Measurements from ENCODE around the gene SPN. TPM values are rescaled to one million over a fixed set of nuclear protein-coding genes. Genes with fewer than 3 reads are reported as not detected.
"Not testable (repeated sequence)": the region's sequence is repeated elsewhere in the genome, so short reads cannot be mapped to it uniquely, and the experiment has no call there.

SPN gene
- total and polyA plus RNA-seq, 2 donors (not counting 3 experiments of a cell fraction or from before 2014, with no cell fraction given): not detected

DNA sequence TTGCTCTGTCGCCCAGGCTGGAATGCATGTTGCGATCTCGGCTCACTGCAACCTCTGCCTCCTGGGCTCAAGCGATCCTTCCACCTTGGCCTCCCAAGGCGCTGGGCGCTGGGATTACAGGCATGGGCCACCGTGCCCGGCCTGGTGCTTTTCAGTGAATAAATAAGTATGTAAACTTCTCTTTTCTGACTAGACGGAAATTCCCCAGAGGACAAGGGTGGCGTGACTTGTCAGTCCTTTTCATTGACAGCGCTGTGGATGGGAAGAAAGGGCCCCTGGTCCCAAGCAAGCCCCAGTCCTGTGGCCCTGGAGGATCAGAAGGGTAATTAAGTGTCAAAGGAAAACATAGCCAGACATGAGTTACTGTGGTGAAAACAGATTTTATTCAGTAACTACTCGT, 9.6 kb upstream of the SPN start:
- POLR2A ChIA-PET: no interaction called here
- Histone ChIP-seq H3K36me3 (ENCODE audit: control insufficient read depth in 2 of 2, extremely low read depth in 1 of 2, insufficient read depth in 2 of 2, low read length in 2 of 2) (no peaks in the 10 kb centered on the region), H3K4me3 (replicated peaks in 1 of 3; ENCODE audit: insufficient read depth in 1 of 3, low read depth in 1 of 3, low read length in 3 of 3) (no peak overlapping the region), H3K9me3 (replicated peaks; ENCODE audit: control insufficient read depth, insufficient read depth, low read length) (no peaks in the 10 kb centered on the region), H2AFZ (ENCODE audit: low read depth, low read length) (no peak overlapping the region), H3K4me1 (ENCODE audit: control insufficient read depth, extremely low read depth, insufficient read depth, low read length) (no peaks in the 10 kb centered on the region), H3K4me2 (ENCODE audit: insufficient read depth, low read length) (no peak overlapping the region), H3K9ac (replicated peaks; ENCODE audit: extremely low read depth, insufficient read depth, low read length) (no peak overlapping the region), H4K20me1 (replicated peaks; ENCODE audit: control insufficient read depth, extremely low read depth, insufficient read depth, low read length) (no peaks in the 10 kb centered on the region), H3K27me3 (ENCODE audit: control insufficient read depth in 2 of 2, insufficient read depth in 2 of 2, low read length in 2 of 2) (peaks cover 0 to 3% of the 10 kb centered on the region in 2 experiments), H3K79me2 (ENCODE audit: control insufficient read depth, insufficient read depth, low read length) (no peaks in the 10 kb centered on the region), H3K9me1 (replicated peaks; ENCODE audit: control insufficient read depth, extremely low read depth, insufficient read depth, low read length) (no peaks in the 10 kb centered on the region), H3K27ac (ENCODE audit: insufficient read depth, low read depth, low read length) (no peak overlapping the region)
- DNase-seq (ENCODE audit: low read depth, low spot score) (no peak), FAIRE-seq (no peak)
- CTCF ChIA-PET: interaction anchor here (2.8 kb wide), 1 partner anchor 12 kb away, joined by 7 read pairs; no protein-coding TSS in a partner anchor
- BruUV-seq (replicated peaks): no TSS peak
- TF ChIP-seq EZH2 (IDR thresholded peaks at IDR 0.05; ENCODE audit: borderline replicate concordance, low read depth, low read length, severe bottlenecking) (no peak), POLR2AphosphoS5 (IDR thresholded peaks at IDR 0.05; ENCODE audit: insufficient read depth, low read depth, low read length) (no peak), MYC (IDR thresholded peaks at IDR 0.05; ENCODE audit: low read depth, low read length) (no peak), FOS (IDR thresholded peaks at IDR 0.05; ENCODE audit: borderline replicate concordance, insufficient read depth, low read length) (no peak), GATA2 (IDR thresholded peaks at IDR 0.05; ENCODE audit: insufficient read depth, insufficient read length, low read depth, low read length) (no peak), JUN (IDR thresholded peaks at IDR 0.05; ENCODE audit: borderline replicate concordance, insufficient read depth, insufficient read length, low read depth) (no peak), POLR2A (IDR thresholded peaks at IDR 0.05; ENCODE audit: low read depth, low read length) (no peak)
- TF ChIP-seq, protein P1, sequence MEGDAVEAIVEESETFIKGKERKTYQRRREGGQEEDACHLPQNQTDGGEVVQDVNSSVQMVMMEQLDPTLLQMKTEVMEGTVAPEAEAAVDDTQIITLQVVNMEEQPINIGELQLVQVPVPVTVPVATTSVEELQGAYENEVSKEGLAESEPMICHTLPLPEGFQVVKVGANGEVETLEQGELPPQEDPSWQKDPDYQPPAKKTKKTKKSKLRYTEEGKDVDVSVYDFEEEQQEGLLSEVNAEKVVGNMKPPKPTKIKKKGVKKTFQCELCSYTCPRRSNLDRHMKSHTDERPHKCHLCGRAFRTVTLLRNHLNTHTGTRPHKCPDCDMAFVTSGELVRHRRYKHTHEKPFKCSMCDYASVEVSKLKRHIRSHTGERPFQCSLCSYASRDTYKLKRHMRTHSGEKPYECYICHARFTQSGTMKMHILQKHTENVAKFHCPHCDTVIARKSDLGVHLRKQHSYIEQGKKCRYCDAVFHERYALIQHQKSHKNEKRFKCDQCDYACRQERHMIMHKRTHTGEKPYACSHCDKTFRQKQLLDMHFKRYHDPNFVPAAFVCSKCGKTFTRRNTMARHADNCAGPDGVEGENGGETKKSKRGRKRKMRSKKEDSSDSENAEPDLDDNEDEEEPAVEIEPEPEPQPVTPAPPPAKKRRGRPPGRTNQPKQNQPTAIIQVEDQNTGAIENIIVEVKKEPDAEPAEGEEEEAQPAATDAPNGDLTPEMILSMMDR (IDR thresholded peaks at IDR 0.05; ENCODE audit: extremely low read depth in 1 of 2, insufficient read depth in 1 of 2, low read depth in 1 of 2, low read length in 2 of 2): no peak
- TF ChIP-seq, protein P2, sequence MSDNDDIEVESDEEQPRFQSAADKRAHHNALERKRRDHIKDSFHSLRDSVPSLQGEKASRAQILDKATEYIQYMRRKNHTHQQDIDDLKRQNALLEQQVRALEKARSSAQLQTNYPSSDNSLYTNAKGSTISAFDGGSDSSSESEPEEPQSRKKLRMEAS (IDR thresholded peaks at IDR 0.05; ENCODE audit: insufficient read depth, insufficient read length): no peak
- dilution Hi-C loops (cut with MboI; ENCODE audit: extremely low pct_ligation_motif_present, low sequenced_read_pairs): no loop called here
- intact Hi-C loops (cut with micrococcal nuclease): no loop called here

DNA sequence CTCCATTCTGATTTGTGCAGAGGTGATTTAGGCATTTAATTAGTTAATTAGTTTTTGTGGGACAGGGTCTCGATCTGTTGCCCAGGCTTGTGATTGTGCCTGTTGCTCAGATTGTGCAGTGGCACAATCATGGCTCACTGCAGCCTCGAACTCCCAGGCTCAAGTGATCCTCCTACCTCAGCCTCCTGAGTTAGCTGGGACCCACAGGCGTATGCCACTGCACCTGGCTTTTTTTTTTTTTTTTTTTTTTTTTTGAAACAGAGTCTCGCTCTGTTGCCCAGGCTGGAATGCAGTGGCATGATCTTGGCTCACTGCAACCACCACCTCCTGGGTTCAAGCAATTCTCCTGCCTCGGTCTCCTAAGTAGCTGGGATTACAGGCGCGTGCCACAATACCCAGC, 9.2 kb upstream of the SPN start:
- H3K4me3 ChIP-seq (replicated peaks in 1 of 3; ENCODE audit: insufficient read depth in 1 of 3, low read depth in 1 of 3, low read length in 3 of 3); H3K79me2 ChIP-seq (ENCODE audit: control insufficient read depth, insufficient read depth, low read length); H3K36me3 ChIP-seq (ENCODE audit: control insufficient read depth in 2 of 2, extremely low read depth in 1 of 2, insufficient read depth in 2 of 2, low read length in 2 of 2); H3K9me1 ChIP-seq (replicated peaks; ENCODE audit: control insufficient read depth, extremely low read depth, insufficient read depth, low read length); H3K9ac ChIP-seq (replicated peaks; ENCODE audit: extremely low read depth, insufficient read depth, low read length); H3K4me1 ChIP-seq (ENCODE audit: control insufficient read depth, extremely low read depth, insufficient read depth, low read length); H2AFZ ChIP-seq (ENCODE audit: low read depth, low read length); DNase-seq (ENCODE audit: low read depth, low spot score); H3K9me3 ChIP-seq (replicated peaks; ENCODE audit: control insufficient read depth, insufficient read depth, low read length); FAIRE-seq; H3K27me3 ChIP-seq (ENCODE audit: control insufficient read depth in 2 of 2, insufficient read depth in 2 of 2, low read length in 2 of 2); intact Hi-C loops (cut with micrococcal nuclease); H3K4me2 ChIP-seq (ENCODE audit: insufficient read depth, low read length); H3K27ac ChIP-seq (ENCODE audit: insufficient read depth, low read depth, low read length); BruUV-seq (replicated peaks); POLR2A ChIA-PET; dilution Hi-C loops (cut with MboI; ENCODE audit: extremely low pct_ligation_motif_present, low sequenced_read_pairs); H4K20me1 ChIP-seq (replicated peaks; ENCODE audit: control insufficient read depth, extremely low read depth, insufficient read depth, low read length): not testable (repeated sequence)
- CTCF ChIA-PET: interaction anchor here (2.8 kb wide), 1 partner anchor 13 kb away, joined by 7 read pairs; no protein-coding TSS in a partner anchor
